Bronchial epithelial cell (primary cell): ENCODE results near the gene STARD7. TPM values are rescaled to one million over a fixed set of nuclear protein-coding genes. Genes with fewer than 3 reads are reported as not detected.
A peak's percentile ranks its signal among the peaks of the same experiment; 100 is the strongest.
"Not testable (repeated sequence)": the region's sequence is repeated elsewhere in the genome, so short reads cannot be mapped to it uniquely, and the experiment has no call there.

Experiments used
- DNase-seq: peaks from one replicate; pipeline ENCODE4 v3.0.0-alpha.2; 2010; ENCODE audit warnings: low read depth
- FAIRE-seq: peaks from 2 replicates; lab custom pipeline; 2011; peaks lifted over from hg19 to GRCh38; lab: Jason Lieb, UNC
- H3K27me3 ChIP-seq: 2 replicates; pipeline ENCODE4 v1.5.1; 2011; ENCODE audit warnings: low read length; ENCODE audit not compliant: control insufficient read depth, insufficient read depth
- H3K36me3 ChIP-seq: 2 replicates; pipeline ENCODE4 v1.5.1; 2011; ENCODE audit warnings: low read length; ENCODE audit not compliant: control insufficient read depth, insufficient read depth
- H3K4me3 ChIP-seq: 2 replicates; pipeline ENCODE4 v1.5.1; 2011; ENCODE audit warnings: mild to moderate bottlenecking, low read depth, low read length, control low read depth
- CTCF ChIP-seq: IDR thresholded peaks from 2 replicates; pipeline ENCODE4 v1.5.1; 2011; ENCODE audit warnings: mild to moderate bottlenecking, moderate library complexity, low read length, control low read depth, inconsistent platforms; ENCODE audit not compliant: insufficient read depth, severe bottlenecking
- total RNA-seq: library from RNA; depleted of rRNA; stranded (reverse); fragments of >200 nt; gene quantifications from 2 replicates; pipeline ENCODE4 v1.2.1, GENCODE V29; 2014

Gene STARD7
- total RNA-seq = 73.2 and 93.7 TPM in 2 replicates

GRCh38 chr2:96208143-96209010 lies at the start of gene STARD7:
Gene STARD7 (minus strand): TSS chr2:96208827. CDS start chr2:96208434, 393 bp downstream.
- DNase-seq (peak; percentile 89), FAIRE-seq (no peak)
- Histone ChIP-seq H3K27me3 (no peaks in the 10 kb centered on the region), H3K36me3 (peaks cover 1% of the 10 kb centered on the region), H3K4me3 (peak within 1 kb of the TSS; percentile 58)
- TF ChIP-seq CTCF = no peak

GRCh38 chr2:96257744-96258143 lies 49.1 kb upstream of the STARD7 start:
- not testable (repeated sequence) for H3K4me3 ChIP-seq, FAIRE-seq, H3K27me3 ChIP-seq, DNase-seq
- H3K36me3 ChIP-seq = peaks cover 18% of the 10 kb centered on the region

- no peak for TF ChIP-seq CTCF
- no peaks in the 10 kb centered on the region for H3K27me3 ChIP-seq
- no peak overlapping the region for H3K4me3 ChIP-seq
- DNase-seq (no peak), FAIRE-seq (no peak)
- H3K36me3 ChIP-seq = peaks cover 16% of the 10 kb centered on the region
These were observed 48.0 kb upstream of the STARD7 start for GRCh38 chr2:96256611-96257113.

GRCh38 chr2:96254571-96254970 lies 45.9 kb upstream of the STARD7 start:
- DNase-seq (no peak), FAIRE-seq (no peak)
- Histone ChIP-seq H3K27me3 (no peaks in the 10 kb centered on the region), H3K36me3 (peaks cover 14% of the 10 kb centered on the region), H3K4me3 (no peak overlapping the region)
- no peak for TF ChIP-seq CTCF

GRCh38 chr2:96253006-96253405 lies 44.4 kb upstream of the STARD7 start:
- Histone ChIP-seq H3K27me3 (no peaks in the 10 kb centered on the region), H3K36me3 (peaks cover 8% of the 10 kb centered on the region), H3K4me3 (no peak overlapping the region)
- TF ChIP-seq CTCF = no peak
- DNase-seq (no peak), FAIRE-seq (no peak)

- no peak overlapping the region for H3K4me3 ChIP-seq
- H3K36me3 ChIP-seq = peaks cover 8% of the 10 kb centered on the region
- no peak for FAIRE-seq
- no peak for DNase-seq
- no peak for TF ChIP-seq CTCF
- no peaks in the 10 kb centered on the region for H3K27me3 ChIP-seq
These were observed 43.9 kb upstream of the STARD7 start for GRCh38 chr2:96252526-96252925.
